Measurements from ENCODE around the gene DPCD. TPM values are rescaled to one million over a fixed set of nuclear protein-coding genes. Genes with fewer than 3 reads are reported as not detected.

Gene DPCD

Small RNA genes within 50 kb of the gene (small RNA-seq; reads per million reads assigned to genes)
- gene MIR3158-1 (ENCODE audit: insufficient read depth): not detected
- not detected for gene RNU6-1165P (ENCODE audit: insufficient read depth)
